Measurements from ENCODE around the gene CA14. TPM values are rescaled to one million over a fixed set of nuclear protein-coding genes. Genes with fewer than 3 reads are reported as not detected.

The CA14 gene
- total and polyA plus RNA-seq, 2 experiments from 2014 or later = 41.3 to 47.4 TPM

DNA sequence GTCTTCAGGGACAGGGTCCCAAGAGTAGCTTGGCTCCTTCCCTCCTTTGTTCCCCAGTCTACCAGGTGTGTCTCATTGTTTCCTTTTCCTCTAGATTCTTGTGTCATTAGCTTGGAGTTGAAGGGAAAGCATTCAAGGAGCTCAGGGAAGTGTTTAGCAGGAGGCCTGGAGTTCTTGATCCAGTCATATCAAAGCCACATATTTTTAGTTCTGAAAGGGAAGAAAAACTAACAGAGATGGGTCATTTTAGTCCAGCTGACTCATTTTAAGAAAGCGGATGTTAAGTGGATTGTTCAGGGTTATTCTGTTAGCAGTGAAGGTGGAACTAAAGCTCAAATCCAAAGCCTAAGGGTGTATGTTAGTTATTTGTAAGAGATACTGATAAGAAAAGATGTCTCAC is 15.7 kb downstream of the CA14 start:
- H3K4me2 ChIP-seq = peak overlapping the region; percentile 79
- no peak for TF ChIP-seq JUNB (IDR thresholded peaks at IDR 0.05; ENCODE audit: unreplicated experiment)
- no peak for TF ChIP-seq POLR2AphosphoS5 (IDR thresholded peaks at IDR 0.05; ENCODE audit: low read depth)
- TF ChIP-seq ZNF331 (CRISPR knock-in tag; IDR thresholded peaks at IDR 0.05; ENCODE audit: low read depth) = no peak
- no peak for TF ChIP-seq EZH2phosphoT487 (IDR thresholded peaks at IDR 0.05; ENCODE audit: unreplicated experiment)
- Mint-ChIP-seq H3K4me3 (peak overlapping the region; percentile 70), H3K27me3 (ENCODE audit: insufficient read depth, low read depth, poor library complexity) (peaks cover 19% of the 10 kb centered on the region), H3K4me1 (peaks cover 32% of the 10 kb centered on the region), H3K36me3 (ENCODE audit: low read depth) (peaks cover 5% of the 10 kb centered on the region; the same call in 2 of the 3 replicates), H3K27ac (peak overlapping the region; percentile 92; the same call in 1 of the 2 replicates), H3K9me3 (no peaks in the 10 kb centered on the region; the same call in 1 of the 3 replicates)
- H3K27ac ChIP-seq (ENCODE audit: low read depth) = no peak overlapping the region
- H3K36me3 ChIP-seq (ENCODE audit: insufficient read depth) = no peaks in the 10 kb centered on the region
- H3K27me3 ChIP-seq (ENCODE audit: insufficient read depth) = no peaks in the 10 kb centered on the region
- no peak overlapping the region for H2AFZ ChIP-seq
- peaks cover 12% of the 10 kb centered on the region; the same call in 1 of the 2 replicates for H3F3A ChIP-seq (replicated peaks; ENCODE audit: low read depth)
- ATAC-seq = no peak
- no peaks in the 10 kb centered on the region for H4K20me1 ChIP-seq (replicated peaks; ENCODE audit: insufficient read depth)
- peak; percentile 9 for DNase-seq (ENCODE audit: low spot score)
- peaks cover 3% of the 10 kb centered on the region for H3K79me2 ChIP-seq (replicated peaks; ENCODE audit: insufficient read depth)
- H3K4me1 ChIP-seq (ENCODE audit: insufficient read depth) = peaks cover 22% of the 10 kb centered on the region
- no peaks in the 10 kb centered on the region for H3K9me2 ChIP-seq (ENCODE audit: insufficient read depth)
- H3K4me3 ChIP-seq = peak overlapping the region; percentile 51

DNA sequence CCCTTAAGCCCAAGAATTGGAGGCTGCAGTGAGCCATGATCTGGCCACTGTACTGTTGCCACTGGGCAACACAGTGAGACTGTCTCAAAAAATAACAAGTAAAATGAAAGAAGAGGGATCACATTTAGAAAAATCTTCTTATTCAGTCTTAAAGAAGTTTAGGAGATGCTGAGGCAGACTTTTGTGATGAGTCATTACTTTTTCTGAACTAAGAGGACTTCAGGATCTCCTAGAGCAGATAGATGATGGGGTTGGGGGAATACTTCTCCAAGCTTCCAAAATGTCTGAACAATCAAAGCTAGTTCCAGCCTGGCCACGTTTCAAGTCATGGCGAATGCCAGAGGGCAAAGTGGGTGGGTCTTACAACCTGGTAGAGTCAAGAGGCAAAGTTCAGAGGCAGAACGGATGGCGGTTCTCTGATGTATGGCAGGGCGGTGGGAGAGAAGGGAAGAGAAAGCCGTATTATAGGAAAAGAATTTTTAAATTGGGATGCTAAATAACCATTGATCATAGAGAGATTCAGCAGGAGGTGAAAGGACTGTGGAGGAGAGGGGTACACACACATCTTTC is 22.6 kb downstream of the CA14 start:
- ATAC-seq = no peak
- no peaks in the 10 kb centered on the region for H3K9me2 ChIP-seq (ENCODE audit: insufficient read depth)
- peak overlapping the region; percentile 91 for H3K4me3 Mint-ChIP-seq
- H2AFZ ChIP-seq = no peak overlapping the region
- 0 out of 2 replicates have a peak overlapping the region, but pooled peaks have one; percentile 85 for H3K4me2 ChIP-seq
- H3K4me1 Mint-ChIP-seq = peaks cover 18% of the 10 kb centered on the region
- H3K27me3 Mint-ChIP-seq (ENCODE audit: insufficient read depth, low read depth, poor library complexity) = peaks cover 19% of the 10 kb centered on the region
- H3K27ac ChIP-seq (ENCODE audit: low read depth) = peak overlapping the region; percentile 30; the same call in 1 of the 2 replicates
- H3F3A ChIP-seq (replicated peaks; ENCODE audit: low read depth) = peaks cover 3% of the 10 kb centered on the region; the same call in 1 of the 2 replicates
- H3K4me3 ChIP-seq = no peak overlapping the region
- no peaks in the 10 kb centered on the region for H4K20me1 ChIP-seq (replicated peaks; ENCODE audit: insufficient read depth)
- peaks cover 14% of the 10 kb centered on the region for H3K36me3 Mint-ChIP-seq (ENCODE audit: low read depth)
- peak; percentile 7 for DNase-seq (ENCODE audit: low spot score)
- H3K27ac Mint-ChIP-seq = no peak overlapping the region
- H3K9me3 Mint-ChIP-seq = no peaks in the 10 kb centered on the region
- no peaks in the 10 kb centered on the region for H3K36me3 ChIP-seq (ENCODE audit: insufficient read depth)
- peaks cover 13% of the 10 kb centered on the region for H3K27me3 ChIP-seq (ENCODE audit: insufficient read depth)
- H3K79me2 ChIP-seq (replicated peaks; ENCODE audit: insufficient read depth) = no peaks in the 10 kb centered on the region
- peaks cover 15% of the 10 kb centered on the region for H3K4me1 ChIP-seq (ENCODE audit: insufficient read depth)
- TF ChIP-seq EZH2 (IDR thresholded peaks at IDR 0.05; ENCODE audit: low read depth, unreplicated experiment) (no peak), ZNF114 (CRISPR knock-in tag; IDR thresholded peaks at IDR 0.05) (no peak), JUNB (IDR thresholded peaks at IDR 0.05; ENCODE audit: unreplicated experiment) (no peak), EZH2phosphoT487 (IDR thresholded peaks at IDR 0.05; ENCODE audit: unreplicated experiment) (no peak)
- TF ChIP-seq, protein P1, sequence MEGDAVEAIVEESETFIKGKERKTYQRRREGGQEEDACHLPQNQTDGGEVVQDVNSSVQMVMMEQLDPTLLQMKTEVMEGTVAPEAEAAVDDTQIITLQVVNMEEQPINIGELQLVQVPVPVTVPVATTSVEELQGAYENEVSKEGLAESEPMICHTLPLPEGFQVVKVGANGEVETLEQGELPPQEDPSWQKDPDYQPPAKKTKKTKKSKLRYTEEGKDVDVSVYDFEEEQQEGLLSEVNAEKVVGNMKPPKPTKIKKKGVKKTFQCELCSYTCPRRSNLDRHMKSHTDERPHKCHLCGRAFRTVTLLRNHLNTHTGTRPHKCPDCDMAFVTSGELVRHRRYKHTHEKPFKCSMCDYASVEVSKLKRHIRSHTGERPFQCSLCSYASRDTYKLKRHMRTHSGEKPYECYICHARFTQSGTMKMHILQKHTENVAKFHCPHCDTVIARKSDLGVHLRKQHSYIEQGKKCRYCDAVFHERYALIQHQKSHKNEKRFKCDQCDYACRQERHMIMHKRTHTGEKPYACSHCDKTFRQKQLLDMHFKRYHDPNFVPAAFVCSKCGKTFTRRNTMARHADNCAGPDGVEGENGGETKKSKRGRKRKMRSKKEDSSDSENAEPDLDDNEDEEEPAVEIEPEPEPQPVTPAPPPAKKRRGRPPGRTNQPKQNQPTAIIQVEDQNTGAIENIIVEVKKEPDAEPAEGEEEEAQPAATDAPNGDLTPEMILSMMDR (conservative IDR thresholded peaks at IDR 0.05; ENCODE audit: low read depth in 2 of 2) = no peak
- TF ChIP-seq, protein P2, sequence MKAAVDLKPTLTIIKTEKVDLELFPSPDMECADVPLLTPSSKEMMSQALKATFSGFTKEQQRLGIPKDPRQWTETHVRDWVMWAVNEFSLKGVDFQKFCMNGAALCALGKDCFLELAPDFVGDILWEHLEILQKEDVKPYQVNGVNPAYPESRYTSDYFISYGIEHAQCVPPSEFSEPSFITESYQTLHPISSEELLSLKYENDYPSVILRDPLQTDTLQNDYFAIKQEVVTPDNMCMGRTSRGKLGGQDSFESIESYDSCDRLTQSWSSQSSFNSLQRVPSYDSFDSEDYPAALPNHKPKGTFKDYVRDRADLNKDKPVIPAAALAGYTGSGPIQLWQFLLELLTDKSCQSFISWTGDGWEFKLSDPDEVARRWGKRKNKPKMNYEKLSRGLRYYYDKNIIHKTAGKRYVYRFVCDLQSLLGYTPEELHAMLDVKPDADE (IDR thresholded peaks at IDR 0.05) = no peak
- TF ChIP-seq, protein P3, sequence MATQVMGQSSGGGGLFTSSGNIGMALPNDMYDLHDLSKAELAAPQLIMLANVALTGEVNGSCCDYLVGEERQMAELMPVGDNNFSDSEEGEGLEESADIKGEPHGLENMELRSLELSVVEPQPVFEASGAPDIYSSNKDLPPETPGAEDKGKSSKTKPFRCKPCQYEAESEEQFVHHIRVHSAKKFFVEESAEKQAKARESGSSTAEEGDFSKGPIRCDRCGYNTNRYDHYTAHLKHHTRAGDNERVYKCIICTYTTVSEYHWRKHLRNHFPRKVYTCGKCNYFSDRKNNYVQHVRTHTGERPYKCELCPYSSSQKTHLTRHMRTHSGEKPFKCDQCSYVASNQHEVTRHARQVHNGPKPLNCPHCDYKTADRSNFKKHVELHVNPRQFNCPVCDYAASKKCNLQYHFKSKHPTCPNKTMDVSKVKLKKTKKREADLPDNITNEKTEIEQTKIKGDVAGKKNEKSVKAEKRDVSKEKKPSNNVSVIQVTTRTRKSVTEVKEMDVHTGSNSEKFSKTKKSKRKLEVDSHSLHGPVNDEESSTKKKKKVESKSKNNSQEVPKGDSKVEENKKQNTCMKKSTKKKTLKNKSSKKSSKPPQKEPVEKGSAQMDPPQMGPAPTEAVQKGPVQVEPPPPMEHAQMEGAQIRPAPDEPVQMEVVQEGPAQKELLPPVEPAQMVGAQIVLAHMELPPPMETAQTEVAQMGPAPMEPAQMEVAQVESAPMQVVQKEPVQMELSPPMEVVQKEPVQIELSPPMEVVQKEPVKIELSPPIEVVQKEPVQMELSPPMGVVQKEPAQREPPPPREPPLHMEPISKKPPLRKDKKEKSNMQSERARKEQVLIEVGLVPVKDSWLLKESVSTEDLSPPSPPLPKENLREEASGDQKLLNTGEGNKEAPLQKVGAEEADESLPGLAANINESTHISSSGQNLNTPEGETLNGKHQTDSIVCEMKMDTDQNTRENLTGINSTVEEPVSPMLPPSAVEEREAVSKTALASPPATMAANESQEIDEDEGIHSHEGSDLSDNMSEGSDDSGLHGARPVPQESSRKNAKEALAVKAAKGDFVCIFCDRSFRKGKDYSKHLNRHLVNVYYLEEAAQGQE (IDR thresholded peaks at IDR 0.05; ENCODE audit: unreplicated experiment) = no peak
